ENCODE measurements around the gene SYTL2. TPM values are rescaled to one million over a fixed set of nuclear protein-coding genes. Genes with fewer than 3 reads are reported as not detected.

SYTL2 gene
- total RNA-seq, 6 experiments from 2014 or later: 4.2 to 14.9 (median 8.7) TPM

- Histone ChIP-seq H3K27ac (peak overlapping the region in 1 of 3 donors; percentile 32), H3K4me1 (no peaks in the 10 kb centered on the region), H3K36me3 (no peaks in the 10 kb centered on the region), H3K9me3 (no peaks in the 10 kb centered on the region), H3K27me3 (no peaks in the 10 kb centered on the region), H3K4me3 (no peak overlapping the region)
- 80% methylated on average over 3 of the region's 3 CpGs for WGBS (ENCODE audit: insufficient coverage, low coverage, low lambda C conversion rate, missing lambda C conversion rate)
- intact Hi-C loops (cut with DNase I): no loop called here
- ATAC-seq (no peak), DNase-seq (no peak)
- TF ChIP-seq POLR2A (IDR thresholded peaks at IDR 0.05): no peak
- TF ChIP-seq CTCF (IDR thresholded peaks at IDR 0.05): no peak
These were observed 39.4 kb downstream of the SYTL2 start for GRCh38 chr11:85771568-85771967.

GRCh38 chr11:85769771-85770170 lies 41.2 kb downstream of the SYTL2 start:
- 69% methylated on average over 5 of the region's 5 CpGs for WGBS (ENCODE audit: insufficient coverage, low coverage, low lambda C conversion rate, missing lambda C conversion rate)
- ATAC-seq (no peak), DNase-seq (no peak)
- Histone ChIP-seq H3K4me3 (no peak overlapping the region), H3K36me3 (no peaks in the 10 kb centered on the region), H3K27me3 (no peaks in the 10 kb centered on the region), H3K4me1 (no peaks in the 10 kb centered on the region), H3K27ac (no peak overlapping the region), H3K9me3 (no peaks in the 10 kb centered on the region)
- TF ChIP-seq POLR2A (IDR thresholded peaks at IDR 0.05): no peak
- TF ChIP-seq CTCF (IDR thresholded peaks at IDR 0.05): no peak
- intact Hi-C loops (cut with DNase I): no loop called here

GRCh38 chr11:85768473-85769146 lies 42.3 kb downstream of the SYTL2 start:
- no peaks in the 10 kb centered on the region for H3K4me1 ChIP-seq
- H3K36me3 ChIP-seq: no peaks in the 10 kb centered on the region
- H3K27me3 ChIP-seq: no peaks in the 10 kb centered on the region
- H3K4me3 ChIP-seq: no peak overlapping the region
- WGBS (ENCODE audit: insufficient coverage, low coverage, low lambda C conversion rate, missing lambda C conversion rate): 78% methylated on average over 1 of the region's 1 CpG
- no peak for ATAC-seq
- H3K9me3 ChIP-seq: no peaks in the 10 kb centered on the region
- no peak overlapping the region for H3K27ac ChIP-seq
- no peak for TF ChIP-seq CTCF (IDR thresholded peaks at IDR 0.05)
- no peak for TF ChIP-seq POLR2A (IDR thresholded peaks at IDR 0.05)
- intact Hi-C loops (cut with DNase I): no loop called here
- DNase-seq: no peak

- Histone ChIP-seq H3K36me3 (no peaks in the 10 kb centered on the region), H3K9me3 (no peaks in the 10 kb centered on the region), H3K27ac (no peak overlapping the region), H3K4me1 (no peaks in the 10 kb centered on the region), H3K4me3 (no peak overlapping the region), H3K27me3 (no peaks in the 10 kb centered on the region)
- DNase-seq (no peak), ATAC-seq (no peak)
- intact Hi-C loops (cut with DNase I): no loop called here
- 78% methylated on average over 2 of the region's 2 CpGs for WGBS (ENCODE audit: insufficient coverage, low coverage, low lambda C conversion rate, missing lambda C conversion rate)
- no peak for TF ChIP-seq POLR2A (IDR thresholded peaks at IDR 0.05)
These were observed 43.5 kb downstream of the SYTL2 start for GRCh38 chr11:85767246-85767945.

GRCh38 chr11:85766721-85767161 lies 44.2 kb downstream of the SYTL2 start:
- ATAC-seq: no peak

More at GRCh38 chr11:85766721-85767161, 44.2 kb downstream of the SYTL2 start:
- no peak for TF ChIP-seq POLR2A (IDR thresholded peaks at IDR 0.05)
- TF ChIP-seq CTCF (IDR thresholded peaks at IDR 0.05): no peak
- WGBS (ENCODE audit: insufficient coverage, low coverage, low lambda C conversion rate, missing lambda C conversion rate): 62% methylated on average over 2 of the region's 2 CpGs
- intact Hi-C loops (cut with DNase I): no loop called here
- Histone ChIP-seq H3K4me1 (no peaks in the 10 kb centered on the region), H3K4me3 (no peak overlapping the region), H3K27ac (no peak overlapping the region), H3K9me3 (no peaks in the 10 kb centered on the region), H3K27me3 (no peaks in the 10 kb centered on the region), H3K36me3 (no peaks in the 10 kb centered on the region)
- no peak for DNase-seq

Data from right lobe of liver (tissue), 6 donors.